Left ventricle myocardium inferior (tissue), 1 donor: ENCODE data around the gene MRPL28. TPM values are rescaled to one million over a fixed set of nuclear protein-coding genes. Genes with fewer than 3 reads are reported as not detected.

Experiments
- DNase-seq: peaks from one replicate; pipeline ENCODE4 v3.0.0-alpha.2; 2020
- H3K27ac ChIP-seq: fragments of 200-600 bp; replicated peaks from 2 replicates; pipeline ENCODE4 v1.8.0; 2021
- H3K27me3 ChIP-seq: fragments of 200-600 bp; 2 replicates; pipeline ENCODE4 v1.8.0; 2021; ENCODE audit warnings: low read depth
- H3K36me3 ChIP-seq: fragments of 200-600 bp; 2 replicates; pipeline ENCODE4 v1.8.0; 2021
- H3K4me1 ChIP-seq: fragments of 200-600 bp; 2 replicates; pipeline ENCODE4 v1.8.0; 2021
- H3K4me3 ChIP-seq: fragments of 200-600 bp; 2 replicates; pipeline ENCODE4 v1.8.0; 2021; ENCODE audit warnings: mild to moderate bottlenecking, moderate library complexity
- H3K9me3 ChIP-seq: fragments of 200-600 bp; replicated peaks from 2 replicates; pipeline ENCODE4 v1.8.0; 2021
- intact Hi-C: fragments of 100-400 bp; cut with micrococcal nuclease; formaldehyde crosslinking; loops from one replicate; pipeline ENCODE4 v1.11.0; 2022
- total RNA-seq: library from RNA; stranded (reverse); fragmentation: NEBNext Ultra II Directional; extraction: Animal tissue kit (Norgen Biotek cat#: 25700); gene quantifications from one replicate; pipeline ENCODE4 v1.2.1, GENCODE V29; 2021
- TF ChIP-seq, protein P1 (sequence below): fragments of 200-600 bp; IDR thresholded peaks from 2 replicates; pipeline ENCODE4 v1.8.0; 2021; ENCODE audit warnings: antibody characterized with exemption, mild to moderate bottlenecking, borderline replicate concordance
- donor health status: DM: no; HTN: yes; CAD: no; lungs with severe emphysema.

Gene MRPL28
- total RNA-seq, 1 donor from 2014 or later, result 76.1 TPM

DNA sequence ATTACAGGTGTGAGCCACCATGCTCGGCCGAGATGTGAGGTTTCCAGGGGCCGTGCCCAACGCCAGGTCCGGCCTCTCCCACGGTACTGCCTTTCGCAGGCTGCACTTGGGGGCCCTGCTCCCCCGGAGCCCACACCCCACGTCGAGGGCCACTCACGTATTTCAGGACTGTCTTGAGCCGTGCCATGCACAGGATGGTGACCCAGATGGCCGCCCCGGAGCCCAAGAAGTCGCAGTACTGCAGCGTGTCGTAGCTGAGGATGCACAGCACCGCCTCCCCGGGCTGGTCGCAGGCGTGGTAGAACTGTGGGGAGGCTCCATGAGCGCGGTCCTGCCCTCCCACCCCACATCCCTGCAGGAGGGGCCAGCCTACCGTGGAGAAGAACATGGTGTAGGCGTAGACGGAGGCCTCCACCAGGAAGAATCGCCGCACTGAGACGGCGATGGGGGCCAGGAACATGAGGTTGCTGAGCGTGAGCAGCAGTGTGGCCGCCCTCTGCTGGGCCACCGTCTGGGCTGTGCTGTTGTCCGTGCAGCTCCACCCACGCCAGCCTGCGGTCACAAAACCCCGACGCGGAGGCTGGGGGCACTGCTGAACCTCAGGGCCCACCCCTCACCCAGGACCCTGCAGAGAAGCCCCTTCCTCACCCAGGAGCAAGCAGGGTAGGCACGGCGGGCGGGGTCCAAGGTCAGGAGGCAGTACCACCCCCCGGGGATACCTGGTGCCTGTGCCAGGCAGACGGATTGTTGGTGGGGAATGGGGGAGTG, 3.7 kb upstream of the MRPL28 start:
- Histone ChIP-seq H3K9me3 (no peaks in the 10 kb centered on the region), H3K36me3 (peaks cover 60% of the 10 kb centered on the region), H3K27ac (no peak overlapping the region), H3K27me3 (no peaks in the 10 kb centered on the region), H3K4me3 (no peak overlapping the region), H3K4me1 (peaks cover 25% of the 10 kb centered on the region)
- TF ChIP-seq, protein P1, sequence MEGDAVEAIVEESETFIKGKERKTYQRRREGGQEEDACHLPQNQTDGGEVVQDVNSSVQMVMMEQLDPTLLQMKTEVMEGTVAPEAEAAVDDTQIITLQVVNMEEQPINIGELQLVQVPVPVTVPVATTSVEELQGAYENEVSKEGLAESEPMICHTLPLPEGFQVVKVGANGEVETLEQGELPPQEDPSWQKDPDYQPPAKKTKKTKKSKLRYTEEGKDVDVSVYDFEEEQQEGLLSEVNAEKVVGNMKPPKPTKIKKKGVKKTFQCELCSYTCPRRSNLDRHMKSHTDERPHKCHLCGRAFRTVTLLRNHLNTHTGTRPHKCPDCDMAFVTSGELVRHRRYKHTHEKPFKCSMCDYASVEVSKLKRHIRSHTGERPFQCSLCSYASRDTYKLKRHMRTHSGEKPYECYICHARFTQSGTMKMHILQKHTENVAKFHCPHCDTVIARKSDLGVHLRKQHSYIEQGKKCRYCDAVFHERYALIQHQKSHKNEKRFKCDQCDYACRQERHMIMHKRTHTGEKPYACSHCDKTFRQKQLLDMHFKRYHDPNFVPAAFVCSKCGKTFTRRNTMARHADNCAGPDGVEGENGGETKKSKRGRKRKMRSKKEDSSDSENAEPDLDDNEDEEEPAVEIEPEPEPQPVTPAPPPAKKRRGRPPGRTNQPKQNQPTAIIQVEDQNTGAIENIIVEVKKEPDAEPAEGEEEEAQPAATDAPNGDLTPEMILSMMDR, result no peak
- intact Hi-C loops, result no loop called here
- DNase-seq, result no peak

DNA sequence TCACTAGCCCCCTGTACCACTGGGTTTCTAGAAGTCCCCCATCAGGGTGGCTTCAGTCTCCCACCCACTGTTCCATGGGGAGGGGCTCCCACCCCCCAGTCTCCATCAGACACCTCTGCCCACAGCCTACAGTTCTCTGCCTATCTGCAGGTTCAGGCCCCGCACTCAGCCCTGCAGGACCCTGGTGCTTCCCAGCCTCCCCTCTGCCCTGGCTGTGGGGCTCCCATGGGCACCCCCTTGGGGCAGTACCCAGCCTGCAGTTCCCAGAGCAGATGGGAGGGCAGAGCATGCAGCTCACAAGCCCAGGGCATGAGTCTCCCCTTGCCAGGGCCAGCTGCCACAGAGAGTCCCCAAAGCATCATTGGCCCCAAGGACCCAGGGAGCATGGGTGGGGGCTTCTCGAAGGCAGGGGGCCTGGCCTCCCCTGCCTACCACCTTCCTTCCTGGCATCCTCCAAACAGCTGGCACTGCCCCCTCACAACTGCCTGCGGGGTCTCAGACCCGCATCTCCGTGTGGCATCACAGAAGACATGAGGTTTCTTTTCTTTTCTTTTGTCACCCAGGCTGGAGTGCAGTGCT, 2.8 kb upstream of the MRPL28 start:
- Histone ChIP-seq H3K36me3 (peaks cover 69% of the 10 kb centered on the region), H3K9me3 (no peaks in the 10 kb centered on the region), H3K27ac (no peak overlapping the region), H3K4me3 (no peak overlapping the region), H3K4me1 (peaks cover 23% of the 10 kb centered on the region), H3K27me3 (no peaks in the 10 kb centered on the region)
- intact Hi-C loops, result no loop called here
- TF ChIP-seq, protein P1, result no peak
- DNase-seq, result no peak

DNA sequence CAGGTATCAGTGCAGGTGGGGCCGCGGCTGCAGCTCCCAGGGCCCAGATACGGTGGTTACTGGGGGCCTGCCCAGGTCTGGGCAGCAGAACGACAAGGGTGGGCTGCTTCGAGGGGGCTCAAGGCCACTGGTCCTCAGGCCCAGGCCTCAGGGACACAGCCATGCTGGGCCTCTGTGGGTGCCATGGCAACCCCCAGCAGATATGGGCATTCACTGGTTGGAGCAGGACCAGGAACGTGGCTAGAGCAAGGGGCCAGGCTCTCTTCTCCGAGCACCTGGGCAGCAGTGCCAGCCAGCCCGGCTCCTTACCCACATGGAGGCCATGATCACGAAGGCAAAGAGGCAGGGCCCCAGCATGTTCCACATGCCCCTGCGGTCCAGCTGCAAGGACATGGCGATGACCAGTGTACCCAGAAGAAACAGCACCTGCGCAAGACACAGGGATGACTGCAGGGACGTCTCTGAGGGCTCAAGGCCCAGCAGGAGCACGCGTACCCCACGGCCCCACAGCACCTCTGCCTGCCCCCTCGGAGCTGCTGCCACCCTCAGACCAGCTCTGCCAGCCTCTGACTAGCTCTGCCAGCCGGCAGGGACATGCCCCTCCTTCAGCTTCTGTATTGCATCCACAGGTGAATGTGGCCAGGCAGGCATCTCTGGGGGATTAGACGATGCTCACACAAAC, 2.1 kb upstream of the MRPL28 start:
- intact Hi-C loops, result no loop called here
- TF ChIP-seq, protein P1, result no peak
- no peaks in the 10 kb centered on the region for H3K27me3 ChIP-seq
- H3K4me1 ChIP-seq, result peaks cover 23% of the 10 kb centered on the region
- DNase-seq, result no peak
- H3K4me3 ChIP-seq, result no peak overlapping the region
- no peaks in the 10 kb centered on the region for H3K9me3 ChIP-seq
- peaks cover 73% of the 10 kb centered on the region for H3K36me3 ChIP-seq
- H3K27ac ChIP-seq, result no peak overlapping the region

DNA sequence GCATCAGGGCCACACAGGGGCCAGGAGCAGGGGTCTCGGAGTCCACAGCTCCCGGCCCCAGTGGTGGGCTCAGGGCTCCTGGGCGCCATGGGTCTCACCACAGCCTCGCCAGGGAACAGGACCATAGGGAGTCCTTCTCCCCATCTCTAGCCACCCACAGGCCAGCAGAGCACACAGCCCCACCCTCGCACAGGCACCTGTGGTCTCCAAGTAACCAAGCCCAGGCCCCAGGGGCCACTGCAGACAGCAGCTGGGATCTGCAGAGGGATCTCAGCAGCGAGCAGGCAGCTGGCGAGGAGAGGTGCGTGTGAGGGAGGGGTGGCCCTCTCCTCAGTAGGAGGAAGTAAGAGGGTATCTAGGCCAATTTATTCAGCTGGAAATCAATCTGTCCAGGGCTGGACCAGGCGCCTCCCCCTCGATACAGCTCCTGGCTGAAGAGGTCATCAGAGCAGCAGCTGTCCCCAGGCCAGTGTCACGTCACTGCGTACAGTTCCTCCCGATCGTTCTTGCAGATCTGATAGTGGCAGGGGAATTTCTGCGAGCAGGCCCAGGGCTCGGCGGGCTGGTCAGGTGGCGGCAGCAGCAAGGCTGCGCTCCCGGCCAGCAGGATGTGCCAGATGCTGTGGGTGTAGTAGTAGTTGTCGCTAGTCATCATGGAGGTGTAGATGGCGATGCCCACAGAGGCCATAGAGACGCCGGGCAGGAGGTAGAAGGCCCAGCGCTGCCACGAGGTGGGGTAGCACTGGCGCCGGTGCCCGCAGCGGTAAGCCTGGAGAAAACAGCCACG, 1.4 kb upstream of the MRPL28 start:
- DNase-seq, result no peak
- H3K9me3 ChIP-seq, result no peaks in the 10 kb centered on the region
- peaks cover 23% of the 10 kb centered on the region for H3K4me1 ChIP-seq
- H3K4me3 ChIP-seq, result no peak overlapping the region
- no peaks in the 10 kb centered on the region for H3K27me3 ChIP-seq
- intact Hi-C loops, result no loop called here
- peaks cover 73% of the 10 kb centered on the region for H3K36me3 ChIP-seq
- TF ChIP-seq, protein P1, result no peak
- no peak overlapping the region for H3K27ac ChIP-seq

DNA sequence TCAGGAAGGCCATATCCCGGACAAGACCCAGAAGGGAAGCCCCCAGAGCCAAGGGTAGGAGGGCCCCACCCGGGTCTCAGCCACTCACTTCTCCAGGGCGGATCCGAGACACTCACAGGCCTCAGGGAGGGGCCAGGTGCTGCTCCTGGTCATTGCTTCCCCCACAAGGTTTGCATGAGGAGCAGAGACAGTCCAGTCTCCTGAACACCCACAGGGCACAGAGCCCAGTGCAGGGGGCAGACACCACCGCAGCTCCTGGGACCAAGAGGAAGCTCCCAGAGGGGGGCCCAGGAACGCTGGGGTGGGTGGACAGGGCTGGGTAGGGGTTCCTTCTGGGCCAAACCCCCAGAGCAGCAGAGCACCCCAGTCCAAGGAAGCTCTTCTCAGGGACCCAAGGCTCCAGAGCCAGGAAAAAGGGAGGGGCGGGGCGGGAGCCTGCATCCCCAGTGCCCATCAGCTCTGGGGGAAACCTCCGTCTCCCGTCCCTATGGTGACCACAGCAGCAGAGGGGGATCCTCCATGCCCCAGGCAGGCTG, 709 bp upstream of the MRPL28 start:
- peaks cover 23% of the 10 kb centered on the region for H3K4me1 ChIP-seq
- peak overlapping the region; percentile 65 for H3K4me3 ChIP-seq
- DNase-seq, result no peak
- H3K27me3 ChIP-seq, result no peaks in the 10 kb centered on the region
- intact Hi-C loops, result no loop called here
- peak overlapping the region; percentile 81 for H3K27ac ChIP-seq
- TF ChIP-seq, protein P1, result no peak
- no peaks in the 10 kb centered on the region for H3K9me3 ChIP-seq
- peaks cover 71% of the 10 kb centered on the region for H3K36me3 ChIP-seq
